HEK293 (cell line): ENCODE results near the gene CORO7.

Experiments used
- ATF2 ChIP-seq: fragments of 450-650 bp; formaldehyde crosslinking; IDR thresholded peaks from 2 replicates; pipeline ENCODE4 v1.5.1; 2016; ENCODE audit warnings: missing biosample characterization, missing genetic modification characterization, low read depth
- BCL11A ChIP-seq: fragments of 450-650 bp; formaldehyde crosslinking; IDR thresholded peaks from 2 replicates; pipeline ENCODE4 v1.5.1; 2016; ENCODE audit warnings: low read depth, missing biosample characterization, missing genetic modification characterization
- CTCF ChIP-seq: fragments of 450-650 bp; formaldehyde crosslinking; IDR thresholded peaks from 2 replicates; pipeline ENCODE4 v1.5.1; 2016; ENCODE audit warnings: missing biosample characterization, missing genetic modification characterization
- MYNN ChIP-seq: fragments of 450-650 bp; formaldehyde crosslinking; IDR thresholded peaks from 2 replicates; pipeline ENCODE4 v1.5.1; 2016; ENCODE audit warnings: missing biosample characterization, missing genetic modification characterization, borderline replicate concordance
- SCRT1 ChIP-seq: fragments of 450-650 bp; formaldehyde crosslinking; IDR thresholded peaks from 2 replicates; pipeline ENCODE4 v1.5.1; 2016; ENCODE audit warnings: missing biosample characterization, missing genetic modification characterization, borderline replicate concordance
- YY1 ChIP-seq: fragments of 450-650 bp; formaldehyde crosslinking; IDR thresholded peaks from 2 replicates; pipeline ENCODE4 v1.5.1; 2018; ENCODE audit warnings: missing biosample characterization, missing genetic modification characterization
- ZFP69B ChIP-seq: fragments of 450-650 bp; formaldehyde crosslinking; IDR thresholded peaks from 2 replicates; pipeline ENCODE4 v1.5.1; 2016; ENCODE audit warnings: missing biosample characterization, missing genetic modification characterization
- ZNF175 ChIP-seq: fragments of 450-650 bp; formaldehyde crosslinking; IDR thresholded peaks from 2 replicates; pipeline ENCODE4 v1.5.1; 2016; ENCODE audit warnings: missing biosample characterization, missing genetic modification characterization
- ZNF19 ChIP-seq: fragments of 450-650 bp; formaldehyde crosslinking; IDR thresholded peaks from 2 replicates; pipeline ENCODE4; 2016; ENCODE audit warnings: missing biosample characterization, missing genetic modification characterization, low read depth
- ZNF544 ChIP-seq: fragments of 450-650 bp; formaldehyde crosslinking; IDR thresholded peaks from 2 replicates; pipeline ENCODE4 v1.5.0; 2017; ENCODE audit warnings: missing biosample characterization, missing genetic modification characterization

- TF ChIP-seq YY1 (tag by site-specific recombination): no peak
- no peak for TF ChIP-seq CTCF
- TF ChIP-seq MYNN: no peak
- TF ChIP-seq ATF2: no peak
- TF ChIP-seq ZFP69B (tag by site-specific recombination): no peak
- TF ChIP-seq SCRT1 (tag by site-specific recombination): no peak
- TF ChIP-seq ZNF175 (tag by site-specific recombination): no peak
- no peak for TF ChIP-seq ZNF19 (tag by site-specific recombination)
- TF ChIP-seq BCL11A (tag by site-specific recombination): no peak
- TF ChIP-seq ZNF544 (tag by site-specific recombination): no peak
Measured at GRCh38 chr16:4361944-4362311, 54.5 kb downstream of the CORO7 start.
